Measurements from ENCODE around the gene ITGB5. TPM values are rescaled to one million over a fixed set of nuclear protein-coding genes. Genes with fewer than 3 reads are reported as not detected.

ITGB5 gene
- total RNA-seq, 1 experiment from 2014 or later = 85.3 TPM

DNA sequence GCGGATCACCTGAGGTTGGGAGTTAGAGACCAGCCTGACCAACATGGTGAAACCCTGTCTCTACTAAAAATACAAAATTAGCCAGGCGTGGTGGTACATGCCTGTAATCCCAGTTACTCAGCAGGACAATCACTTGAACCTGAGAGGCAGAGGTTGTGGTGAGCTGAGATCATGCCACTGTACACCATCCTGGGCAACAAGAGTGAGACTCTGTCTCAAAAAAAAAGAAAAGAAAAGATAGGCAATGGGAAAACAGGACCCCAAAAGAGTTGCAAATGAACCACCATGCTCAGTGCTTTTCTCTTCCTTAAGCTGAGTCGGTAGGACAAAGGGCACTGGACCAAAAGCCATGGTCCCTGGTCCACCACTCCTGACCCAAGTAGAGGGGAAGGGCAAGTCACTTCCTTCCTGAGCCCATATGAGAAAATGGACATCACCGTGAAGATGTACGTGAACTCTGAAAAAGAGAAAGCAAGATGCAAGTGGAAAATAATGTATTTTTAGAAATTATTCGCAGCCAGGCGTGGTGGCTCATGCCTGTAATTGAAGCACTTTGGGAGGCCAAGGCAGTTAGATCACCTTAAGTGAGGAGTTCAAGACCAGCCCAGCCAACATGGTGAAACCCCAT is 2.6 kb downstream of the ITGB5 start:
- Histone ChIP-seq H3K4me1 (peaks cover 17% of the 10 kb centered on the region), H3K4me3 (no peak overlapping the region), H3K27me3 (no peaks in the 10 kb centered on the region), H3K36me3 (no peaks in the 10 kb centered on the region; the same call in 1 of the 2 replicates), H3K9me3 (replicated peaks) (no peaks in the 10 kb centered on the region), H3K27ac (no peak overlapping the region)
- DNase-seq = no peak

DNA sequence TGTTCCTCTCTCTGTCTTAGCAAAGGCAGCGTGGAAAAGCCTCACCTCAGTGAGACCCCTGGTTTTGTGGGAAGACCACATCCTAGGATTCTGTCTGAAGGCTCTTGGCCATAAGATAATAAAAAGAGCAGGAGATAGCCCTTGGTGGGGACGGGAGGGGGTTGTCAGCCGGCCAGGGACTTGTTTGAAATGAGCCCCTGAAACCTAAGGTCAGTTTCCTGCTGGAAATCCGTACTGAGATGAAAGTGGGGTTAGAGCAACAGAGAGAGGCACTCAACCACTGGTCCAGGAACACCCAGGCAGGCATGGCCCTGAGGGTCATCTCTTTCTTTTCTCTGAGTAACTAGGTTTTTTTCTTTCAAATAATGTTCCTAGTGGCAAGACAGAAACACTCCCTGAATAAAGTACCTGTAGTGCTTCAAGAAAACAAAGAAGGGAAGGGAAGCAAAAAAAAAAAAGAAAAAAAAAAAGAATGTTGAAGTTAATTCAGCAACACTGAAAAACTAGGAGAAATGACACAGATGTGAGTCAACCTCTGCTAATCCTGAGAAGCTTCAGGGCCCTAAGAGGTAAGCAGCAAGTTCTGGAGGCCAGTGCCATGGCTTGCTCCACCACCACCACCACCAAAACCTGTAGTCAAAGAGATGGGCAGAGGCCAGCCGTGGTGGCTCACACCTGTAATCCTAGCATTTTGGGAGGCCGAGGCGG is 3.2 kb downstream of the ITGB5 start:
- Histone ChIP-seq H3K27me3 (no peaks in the 10 kb centered on the region), H3K9me3 (replicated peaks) (no peaks in the 10 kb centered on the region), H3K4me1 (peaks cover 17% of the 10 kb centered on the region), H3K27ac (no peak overlapping the region), H3K4me3 (no peak overlapping the region), H3K36me3 (no peaks in the 10 kb centered on the region; the same call in 1 of the 2 replicates)
- no peak for DNase-seq

GRCh38 chr3:124882816-124883747 is 4.1 kb downstream of the ITGB5 start:
- DNase-seq = no peak
- Histone ChIP-seq H3K36me3 (peaks cover 3% of the 10 kb centered on the region; the same call in 1 of the 2 replicates), H3K4me3 (no peak overlapping the region), H3K9me3 (replicated peaks) (no peaks in the 10 kb centered on the region), H3K4me1 (peaks cover 17% of the 10 kb centered on the region), H3K27me3 (no peaks in the 10 kb centered on the region), H3K27ac (no peak overlapping the region)

GRCh38 chr3:124881976-124882697 is 5.0 kb downstream of the ITGB5 start:
- no peaks in the 10 kb centered on the region for H3K27me3 ChIP-seq
- H3K4me1 ChIP-seq = peaks cover 17% of the 10 kb centered on the region
- no peak overlapping the region for H3K27ac ChIP-seq
- H3K36me3 ChIP-seq = peaks cover 3% of the 10 kb centered on the region; the same call in 1 of the 2 replicates
- H3K9me3 ChIP-seq (replicated peaks) = no peaks in the 10 kb centered on the region
- no peak overlapping the region for H3K4me3 ChIP-seq
- DNase-seq = no peak

- DNase-seq = no peak
- no peaks in the 10 kb centered on the region for H3K9me3 ChIP-seq (replicated peaks)
- no peak overlapping the region for H3K4me3 ChIP-seq
- H3K27ac ChIP-seq = no peak overlapping the region
- no peaks in the 10 kb centered on the region for H3K27me3 ChIP-seq
- peaks cover 9% of the 10 kb centered on the region; the same call in 1 of the 2 replicates for H3K4me1 ChIP-seq
- peaks cover 3% of the 10 kb centered on the region; the same call in 1 of the 2 replicates for H3K36me3 ChIP-seq
Measured at GRCh38 chr3:124879337-124879680, 7.9 kb downstream of the ITGB5 start.

DNA sequence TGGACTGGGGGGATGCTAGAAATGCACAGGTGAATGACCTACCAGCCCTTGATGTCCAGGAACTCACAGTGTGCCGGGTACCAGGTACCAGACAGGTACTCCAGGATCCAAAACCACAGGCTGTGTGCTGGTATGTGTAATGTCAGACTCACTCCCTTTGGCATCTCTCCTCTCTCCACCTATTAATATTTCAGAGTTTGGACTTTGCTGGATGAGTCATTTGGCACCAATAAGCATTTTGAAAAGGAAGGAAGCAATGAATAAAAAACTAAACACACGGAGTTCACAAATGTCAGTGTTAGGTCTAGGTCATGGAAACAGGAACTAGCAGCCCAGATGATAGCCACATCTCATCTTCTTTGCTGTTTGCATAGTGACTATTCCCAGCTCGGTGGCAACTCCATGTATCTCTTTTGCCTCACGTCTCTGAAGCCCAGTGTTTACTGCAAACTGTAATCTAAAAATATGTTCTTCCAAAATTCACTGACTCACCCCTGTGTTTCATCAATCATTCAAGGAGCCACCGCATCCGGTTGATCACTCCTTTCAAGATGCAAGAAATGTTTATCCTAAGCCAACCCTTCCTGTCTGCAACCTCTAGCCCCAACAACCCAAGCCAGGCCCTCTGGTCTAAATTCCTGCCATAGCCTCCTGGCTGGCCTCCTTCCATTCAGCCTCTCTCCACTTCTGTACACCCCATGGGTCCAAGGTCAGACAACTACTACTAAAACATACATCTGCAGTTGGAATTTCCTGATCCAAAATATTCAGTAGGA is 8.4 kb downstream of the ITGB5 start:
- H3K36me3 ChIP-seq = peaks cover 3% of the 10 kb centered on the region; the same call in 1 of the 2 replicates
- peaks cover 9% of the 10 kb centered on the region; the same call in 1 of the 2 replicates for H3K4me1 ChIP-seq
- no peak overlapping the region for H3K4me3 ChIP-seq
- no peaks in the 10 kb centered on the region for H3K9me3 ChIP-seq (replicated peaks)
- no peak for DNase-seq
- H3K27ac ChIP-seq = no peak overlapping the region
- no peaks in the 10 kb centered on the region for H3K27me3 ChIP-seq

DNA sequence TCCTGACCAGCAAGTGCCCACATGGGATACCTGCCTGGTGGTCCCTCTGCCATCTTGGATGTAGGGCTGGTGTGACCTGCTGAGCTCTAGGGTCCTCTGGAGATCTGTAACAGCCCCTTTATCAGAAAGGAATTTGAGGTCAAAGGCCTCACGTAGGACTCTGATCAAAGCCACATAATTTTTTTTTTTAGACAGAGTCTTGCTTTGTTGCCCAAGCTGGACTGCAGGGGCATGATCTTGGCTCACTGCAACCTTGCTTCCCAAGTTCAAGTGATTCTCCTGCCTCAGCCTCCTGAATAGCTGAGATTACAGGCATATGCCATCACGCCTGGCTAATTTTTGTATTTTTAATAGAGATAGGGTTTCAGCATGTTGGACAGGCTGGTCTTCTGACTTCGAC is 9.5 kb downstream of the ITGB5 start:
- DNase-seq = no peak
- no peak overlapping the region for H3K27ac ChIP-seq
- no peaks in the 10 kb centered on the region for H3K27me3 ChIP-seq
- peaks cover 7% of the 10 kb centered on the region; the same call in 1 of the 2 replicates for H3K4me1 ChIP-seq
- no peak overlapping the region for H3K4me3 ChIP-seq
- no peaks in the 10 kb centered on the region for H3K9me3 ChIP-seq (replicated peaks)
- H3K36me3 ChIP-seq = peaks cover 3% of the 10 kb centered on the region; the same call in 1 of the 2 replicates

DNA sequence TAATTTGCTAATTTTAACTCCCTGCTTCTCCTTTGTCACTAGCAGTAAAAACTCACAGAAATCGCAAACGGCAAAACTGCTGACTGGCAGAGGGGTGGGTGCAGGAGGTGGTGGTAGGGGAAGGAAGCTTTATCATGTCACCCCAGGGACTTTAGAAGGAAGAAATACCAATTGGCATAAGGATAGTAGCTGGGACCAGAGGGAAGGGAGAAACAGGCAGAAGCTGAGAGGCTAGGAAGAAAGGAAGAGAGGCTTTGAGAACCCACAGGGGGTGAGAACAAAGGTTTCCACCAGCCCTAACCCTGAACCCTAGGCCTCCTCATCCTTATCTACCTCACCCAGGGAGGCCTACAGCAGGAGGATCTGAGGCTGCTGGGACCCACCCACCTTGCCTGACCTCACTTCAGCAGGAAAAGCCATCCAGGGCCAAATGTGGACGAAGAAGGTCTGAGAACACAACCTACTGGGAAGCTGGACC is 10.7 kb downstream of the ITGB5 start:
- no peaks in the 10 kb centered on the region for H3K27me3 ChIP-seq
- peaks cover 7% of the 10 kb centered on the region; the same call in 1 of the 2 replicates for H3K4me1 ChIP-seq
- H3K27ac ChIP-seq = no peak overlapping the region

DNA sequence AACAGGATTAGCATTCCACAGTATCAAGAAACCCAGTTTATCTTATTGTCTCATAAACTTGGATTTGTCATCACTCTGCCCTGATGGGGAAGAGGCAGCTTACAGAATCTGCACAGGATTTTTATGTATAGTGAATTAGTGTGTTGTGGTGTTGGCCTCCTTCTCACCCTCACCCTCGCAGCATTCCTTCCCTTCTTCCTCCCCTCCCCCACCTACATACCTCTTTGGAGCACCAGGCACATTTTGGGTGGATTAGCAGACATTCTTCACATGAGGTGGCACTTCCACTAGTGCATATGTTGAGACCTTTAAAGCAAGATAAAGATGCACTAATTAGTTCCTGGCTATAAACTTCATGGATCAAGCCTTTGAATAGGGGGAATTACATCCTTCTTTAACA is 13.9 kb downstream of the ITGB5 start:
- Histone ChIP-seq H3K4me3 (no peak overlapping the region), H3K9me3 (replicated peaks) (no peaks in the 10 kb centered on the region), H3K4me1 (no peaks in the 10 kb centered on the region; the same call in 1 of the 2 replicates), H3K27me3 (no peaks in the 10 kb centered on the region), H3K36me3 (peaks cover 21% of the 10 kb centered on the region), H3K27ac (no peak overlapping the region)
- no peak for DNase-seq

More for the DNA sequence above, 10.7 kb downstream of the ITGB5 start:
- H3K4me3 ChIP-seq = no peak overlapping the region
- peaks cover 5% of the 10 kb centered on the region for H3K36me3 ChIP-seq
- no peak for DNase-seq
- no peaks in the 10 kb centered on the region for H3K9me3 ChIP-seq (replicated peaks)

GRCh38 chr3:124867511-124867910 is 19.7 kb downstream of the ITGB5 start:
- Histone ChIP-seq H3K36me3 (peaks cover 36% of the 10 kb centered on the region), H3K9me3 (replicated peaks) (no peaks in the 10 kb centered on the region), H3K27me3 (no peaks in the 10 kb centered on the region), H3K27ac (no peak overlapping the region), H3K4me1 (no peaks in the 10 kb centered on the region; the same call in 1 of the 2 replicates), H3K4me3 (no peak overlapping the region)
- no peak for DNase-seq

GRCh38 chr3:124862006-124862405 is 25.2 kb downstream of the ITGB5 start:
- no peaks in the 10 kb centered on the region for H3K27me3 ChIP-seq
- no peak overlapping the region for H3K27ac ChIP-seq
- H3K4me1 ChIP-seq = peaks cover 15% of the 10 kb centered on the region
- no peak overlapping the region for H3K4me3 ChIP-seq
- H3K36me3 ChIP-seq = peaks cover 19% of the 10 kb centered on the region
- peak; percentile 25 to 49 for DNase-seq
- H3K9me3 ChIP-seq (replicated peaks) = no peaks in the 10 kb centered on the region

DNA sequence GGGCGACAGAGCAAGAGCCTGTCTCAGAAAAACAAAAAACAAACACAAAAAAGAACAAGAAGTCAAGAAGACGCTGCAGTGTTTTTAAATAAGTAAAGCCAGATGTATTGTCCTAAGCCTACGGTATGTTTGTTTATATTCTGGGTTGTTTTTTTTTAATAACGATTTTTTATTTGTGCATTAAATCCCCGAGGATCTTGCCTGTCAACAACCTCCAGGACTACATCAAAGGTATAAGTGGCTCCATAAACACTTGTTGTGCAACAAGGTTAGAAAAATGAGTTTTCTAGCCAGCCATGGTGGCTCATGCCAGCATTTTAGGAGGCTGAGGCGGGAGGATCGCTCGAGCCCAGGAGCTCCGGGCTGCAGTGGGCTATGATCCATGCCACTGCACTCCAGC is 26.1 kb downstream of the ITGB5 start:
- H3K4me3 ChIP-seq = no peak overlapping the region
- no peaks in the 10 kb centered on the region for H3K9me3 ChIP-seq (replicated peaks)
- no peaks in the 10 kb centered on the region for H3K27me3 ChIP-seq
- no peak for DNase-seq
- peaks cover 15% of the 10 kb centered on the region for H3K4me1 ChIP-seq
- peaks cover 18% of the 10 kb centered on the region for H3K36me3 ChIP-seq
- no peak overlapping the region for H3K27ac ChIP-seq

GRCh38 chr3:124860599-124860998 is 26.6 kb downstream of the ITGB5 start:
- no peaks in the 10 kb centered on the region for H3K27me3 ChIP-seq
- H3K36me3 ChIP-seq = peaks cover 18% of the 10 kb centered on the region
- H3K4me1 ChIP-seq = peaks cover 15% of the 10 kb centered on the region
- no peak overlapping the region for H3K4me3 ChIP-seq
- no peaks in the 10 kb centered on the region for H3K9me3 ChIP-seq (replicated peaks)
- DNase-seq = peak; percentile 61
- H3K27ac ChIP-seq = no peak overlapping the region

All from SJCRH30 (cell line).